Measurements from ENCODE around the gene KAT14.
"Not testable (repeated sequence)": the region's sequence is repeated elsewhere in the genome, so short reads cannot be mapped to it uniquely, and the experiment has no call there.

KAT14 gene

GRCh38 chr20:18174906-18175683 is 37.4 kb downstream of the KAT14 start:
- Histone ChIP-seq H4K20me1 (ENCODE audit: low read depth, low read length) (no peaks in the 10 kb centered on the region), H3K27me3 (ENCODE audit: low read length) (no peaks in the 10 kb centered on the region), H3K36me3 (ENCODE audit: low read length) (peaks cover 7% of the 10 kb centered on the region; the same call in 1 of the 2 replicates), H2AFZ (ENCODE audit: low read depth, low read length, severe bottlenecking) (no peak overlapping the region), H3K9me2 (replicated peaks; ENCODE audit: insufficient read depth, low read length) (no peaks in the 10 kb centered on the region), H3K79me2 (ENCODE audit: insufficient read depth, low read length) (peaks cover 20% of the 10 kb centered on the region; the same call in 1 of the 2 replicates), H3K4me2 (ENCODE audit: low read depth, low read length, poor library complexity, severe bottlenecking) (no peak overlapping the region), H3K9me3 (ENCODE audit: insufficient read depth, low read length) (no peaks in the 10 kb centered on the region), H3K27ac (ENCODE audit: low read depth, low read length) (no peak overlapping the region), H3F3A (ENCODE audit: insufficient read depth) (no peaks in the 10 kb centered on the region), H3K9ac (ENCODE audit: low read length) (no peak overlapping the region), H3K4me3 (ENCODE audit: insufficient read depth, low read length, poor library complexity, severe bottlenecking) (no peak overlapping the region)
- TF ChIP-seq CTCF (IDR thresholded peaks at IDR 0.05; ENCODE audit: insufficient read depth, low read length, poor library complexity, severe bottlenecking) (no peak), EZH2phosphoT487 (conservative IDR thresholded peaks at IDR 0.05; ENCODE audit: low read length) (no peak)

GRCh38 chr20:18176318-18176785 is 38.7 kb downstream of the KAT14 start:
- H3K36me3 ChIP-seq (ENCODE audit: low read length): peaks cover 13% of the 10 kb centered on the region; the same call in 1 of the 2 replicates

GRCh38 chr20:18180366-18180765 is 42.7 kb downstream of the KAT14 start:
- H3F3A ChIP-seq (ENCODE audit: insufficient read depth); H3K27ac ChIP-seq (ENCODE audit: low read depth, low read length); H4K20me1 ChIP-seq (ENCODE audit: low read depth, low read length): not testable (repeated sequence)

More at GRCh38 chr20:18176318-18176785, 38.7 kb downstream of the KAT14 start:
- Histone ChIP-seq H3K4me2 (ENCODE audit: low read depth, low read length, poor library complexity, severe bottlenecking) (no peak overlapping the region), H3K4me3 (ENCODE audit: insufficient read depth, low read length, poor library complexity, severe bottlenecking) (no peak overlapping the region), H3K27me3 (ENCODE audit: low read length) (no peaks in the 10 kb centered on the region), H4K20me1 (ENCODE audit: low read depth, low read length) (no peaks in the 10 kb centered on the region), H2AFZ (ENCODE audit: low read depth, low read length, severe bottlenecking) (no peak overlapping the region), H3K9me3 (ENCODE audit: insufficient read depth, low read length) (no peaks in the 10 kb centered on the region), H3K9me2 (replicated peaks; ENCODE audit: insufficient read depth, low read length) (no peaks in the 10 kb centered on the region), H3F3A (ENCODE audit: insufficient read depth) (no peaks in the 10 kb centered on the region), H3K9ac (ENCODE audit: low read length) (no peak overlapping the region), H3K79me2 (ENCODE audit: insufficient read depth, low read length) (peaks cover 19% of the 10 kb centered on the region; the same call in 1 of the 2 replicates), H3K27ac (ENCODE audit: low read depth, low read length) (no peak overlapping the region)
- TF ChIP-seq CTCF (IDR thresholded peaks at IDR 0.05; ENCODE audit: insufficient read depth, low read length, poor library complexity, severe bottlenecking): no peak
- TF ChIP-seq EZH2phosphoT487 (conservative IDR thresholded peaks at IDR 0.05; ENCODE audit: low read length): no peak

GRCh38 chr20:18180815-18181214 is 43.2 kb downstream of the KAT14 start:
- peaks cover 8% of the 10 kb centered on the region; the same call in 1 of the 2 replicates for H3K79me2 ChIP-seq (ENCODE audit: insufficient read depth, low read length)
- H4K20me1 ChIP-seq (ENCODE audit: low read depth, low read length): no peaks in the 10 kb centered on the region
- no peak overlapping the region for H3K4me3 ChIP-seq (ENCODE audit: insufficient read depth, low read length, poor library complexity, severe bottlenecking)
- H2AFZ ChIP-seq (ENCODE audit: low read depth, low read length, severe bottlenecking): no peak overlapping the region
- TF ChIP-seq CTCF (IDR thresholded peaks at IDR 0.05; ENCODE audit: insufficient read depth, low read length, poor library complexity, severe bottlenecking) (no peak), EZH2phosphoT487 (conservative IDR thresholded peaks at IDR 0.05; ENCODE audit: low read length) (no peak)
- peaks cover 17% of the 10 kb centered on the region; the same call in 1 of the 2 replicates for H3K36me3 ChIP-seq (ENCODE audit: low read length)
- H3F3A ChIP-seq (ENCODE audit: insufficient read depth): no peaks in the 10 kb centered on the region
- no peak overlapping the region for H3K27ac ChIP-seq (ENCODE audit: low read depth, low read length)
- H3K9me3 ChIP-seq (ENCODE audit: insufficient read depth, low read length): no peaks in the 10 kb centered on the region
- no peak overlapping the region for H3K4me2 ChIP-seq (ENCODE audit: low read depth, low read length, poor library complexity, severe bottlenecking)
- no peaks in the 10 kb centered on the region for H3K27me3 ChIP-seq (ENCODE audit: low read length)
- no peak overlapping the region for H3K9ac ChIP-seq (ENCODE audit: low read length)
- no peaks in the 10 kb centered on the region for H3K9me2 ChIP-seq (replicated peaks; ENCODE audit: insufficient read depth, low read length)

More at GRCh38 chr20:18180366-18180765, 42.7 kb downstream of the KAT14 start:
- not testable (repeated sequence) for H3K9me3 ChIP-seq (ENCODE audit: insufficient read depth, low read length); H3K9ac ChIP-seq (ENCODE audit: low read length); H2AFZ ChIP-seq (ENCODE audit: low read depth, low read length, severe bottlenecking); H3K27me3 ChIP-seq (ENCODE audit: low read length); H3K4me2 ChIP-seq (ENCODE audit: low read depth, low read length, poor library complexity, severe bottlenecking); H3K4me3 ChIP-seq (ENCODE audit: insufficient read depth, low read length, poor library complexity, severe bottlenecking); H3K79me2 ChIP-seq (ENCODE audit: insufficient read depth, low read length); H3K9me2 ChIP-seq (replicated peaks; ENCODE audit: insufficient read depth, low read length)
- peaks cover 15% of the 10 kb centered on the region; the same call in 1 of the 2 replicates for H3K36me3 ChIP-seq (ENCODE audit: low read length)
